ENCODE measurements around the gene TC2N.

DNA sequence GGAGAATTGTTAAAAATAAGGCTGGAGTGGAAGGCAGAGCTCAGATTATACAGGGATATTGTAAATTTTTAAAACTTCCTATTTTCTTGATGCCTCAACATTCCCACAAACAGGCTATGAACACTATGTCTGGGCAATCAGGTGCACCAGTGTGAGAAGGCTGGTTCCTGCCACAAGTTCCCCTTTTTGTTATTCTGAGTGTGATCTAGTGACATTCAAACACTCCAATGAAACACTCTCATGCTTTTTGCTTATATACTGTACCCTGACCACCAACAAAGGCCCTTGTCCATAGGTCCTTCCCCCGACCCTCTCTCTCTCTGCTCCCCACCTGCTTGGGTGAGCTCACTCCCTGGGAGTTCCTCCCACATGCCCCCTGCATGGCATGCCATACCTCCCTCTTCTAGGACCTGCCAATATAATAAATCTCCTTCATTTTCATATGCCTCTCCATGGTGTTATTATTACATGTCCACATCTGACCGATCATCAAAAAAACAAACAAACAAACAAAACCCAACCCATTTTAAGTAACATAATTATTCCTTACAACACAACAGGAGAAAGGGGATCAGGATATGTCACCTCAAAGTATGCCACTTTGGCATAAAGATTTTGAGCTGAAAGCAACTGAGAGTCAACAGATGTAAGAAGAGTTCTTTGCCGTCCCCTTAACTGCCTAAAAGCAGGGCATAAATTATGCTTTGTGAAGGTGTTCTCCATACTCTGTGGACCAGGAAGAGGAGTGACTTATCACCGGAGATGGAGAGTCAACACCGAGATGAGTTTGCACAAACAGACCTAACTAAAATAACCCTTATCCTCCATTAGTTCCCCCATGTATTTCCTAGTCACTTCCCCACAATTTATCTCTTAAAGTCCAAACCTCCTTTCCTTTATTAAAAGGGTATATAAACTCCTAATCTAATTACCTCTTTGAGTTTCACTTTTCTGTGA is 92.9 kb downstream of the TC2N start:
- TF ChIP-seq EZH2 (IDR thresholded peaks at IDR 0.05; ENCODE audit: borderline replicate concordance, low read depth, low read length, severe bottlenecking), result no peak
- TF ChIP-seq, protein P1, sequence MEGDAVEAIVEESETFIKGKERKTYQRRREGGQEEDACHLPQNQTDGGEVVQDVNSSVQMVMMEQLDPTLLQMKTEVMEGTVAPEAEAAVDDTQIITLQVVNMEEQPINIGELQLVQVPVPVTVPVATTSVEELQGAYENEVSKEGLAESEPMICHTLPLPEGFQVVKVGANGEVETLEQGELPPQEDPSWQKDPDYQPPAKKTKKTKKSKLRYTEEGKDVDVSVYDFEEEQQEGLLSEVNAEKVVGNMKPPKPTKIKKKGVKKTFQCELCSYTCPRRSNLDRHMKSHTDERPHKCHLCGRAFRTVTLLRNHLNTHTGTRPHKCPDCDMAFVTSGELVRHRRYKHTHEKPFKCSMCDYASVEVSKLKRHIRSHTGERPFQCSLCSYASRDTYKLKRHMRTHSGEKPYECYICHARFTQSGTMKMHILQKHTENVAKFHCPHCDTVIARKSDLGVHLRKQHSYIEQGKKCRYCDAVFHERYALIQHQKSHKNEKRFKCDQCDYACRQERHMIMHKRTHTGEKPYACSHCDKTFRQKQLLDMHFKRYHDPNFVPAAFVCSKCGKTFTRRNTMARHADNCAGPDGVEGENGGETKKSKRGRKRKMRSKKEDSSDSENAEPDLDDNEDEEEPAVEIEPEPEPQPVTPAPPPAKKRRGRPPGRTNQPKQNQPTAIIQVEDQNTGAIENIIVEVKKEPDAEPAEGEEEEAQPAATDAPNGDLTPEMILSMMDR (IDR thresholded peaks at IDR 0.05; ENCODE audit: borderline replicate concordance, extremely low read depth, low read length, poor library complexity, severe bottlenecking), result no peak

Measured in DND-41 (cell line).